Gastrocnemius medialis (tissue), 4 donors: ENCODE data around the gene DHRS3.

Experiments used
- POLR2A ChIP-seq, 2 donors: fragments of 450-650 bp; IDR thresholded peaks; one replicate each; pipeline ENCODE4 v1.6.1; 2017; ENCODE audit warnings: antibody characterized with exemption in 2 of 2, mild to moderate bottlenecking in 2 of 2, moderate library complexity in 2 of 2
- TF ChIP-seq, protein P1 (sequence below), 5 experiments: fragments of 450-650 bp in 3 of 5; fragments of 200-600 bp in 2 of 5; sonication (generic) in 2 of 5; IDR thresholded peaks in 4 of 5; conservative IDR thresholded peaks in 1 of 5; 1 replicate in 4 of 5; 2 replicates in 1 of 5; pipeline ENCODE4 v1.5.1; 2016 to 2019; ENCODE audit warnings: antibody characterized with exemption in 5 of 5, mild to moderate bottlenecking in 3 of 5, moderate library complexity in 3 of 5

GRCh38 chr1:12630946-12631530 lies 13.0 kb upstream of the DHRS3 start:
- TF ChIP-seq, protein P1, sequence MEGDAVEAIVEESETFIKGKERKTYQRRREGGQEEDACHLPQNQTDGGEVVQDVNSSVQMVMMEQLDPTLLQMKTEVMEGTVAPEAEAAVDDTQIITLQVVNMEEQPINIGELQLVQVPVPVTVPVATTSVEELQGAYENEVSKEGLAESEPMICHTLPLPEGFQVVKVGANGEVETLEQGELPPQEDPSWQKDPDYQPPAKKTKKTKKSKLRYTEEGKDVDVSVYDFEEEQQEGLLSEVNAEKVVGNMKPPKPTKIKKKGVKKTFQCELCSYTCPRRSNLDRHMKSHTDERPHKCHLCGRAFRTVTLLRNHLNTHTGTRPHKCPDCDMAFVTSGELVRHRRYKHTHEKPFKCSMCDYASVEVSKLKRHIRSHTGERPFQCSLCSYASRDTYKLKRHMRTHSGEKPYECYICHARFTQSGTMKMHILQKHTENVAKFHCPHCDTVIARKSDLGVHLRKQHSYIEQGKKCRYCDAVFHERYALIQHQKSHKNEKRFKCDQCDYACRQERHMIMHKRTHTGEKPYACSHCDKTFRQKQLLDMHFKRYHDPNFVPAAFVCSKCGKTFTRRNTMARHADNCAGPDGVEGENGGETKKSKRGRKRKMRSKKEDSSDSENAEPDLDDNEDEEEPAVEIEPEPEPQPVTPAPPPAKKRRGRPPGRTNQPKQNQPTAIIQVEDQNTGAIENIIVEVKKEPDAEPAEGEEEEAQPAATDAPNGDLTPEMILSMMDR (IDR thresholded peaks at IDR 0.05 in 4 of 5, conservative IDR thresholded peaks at IDR 0.05 in 1 of 5): no peak
- TF ChIP-seq POLR2A (IDR thresholded peaks at IDR 0.05): no peak
